Measurements from ENCODE around the gene SNRPD2.

- no peak for TF ChIP-seq CTCF (IDR thresholded peaks at IDR 0.05; ENCODE audit: borderline replicate concordance, extremely low read depth, low read length, poor library complexity, severe bottlenecking)
- no peak for TF ChIP-seq EZH2 (IDR thresholded peaks at IDR 0.05; ENCODE audit: borderline replicate concordance, low read depth, low read length, severe bottlenecking)
Observed at GRCh38 chr19:45663800-45664199, 28.0 kb downstream of the SNRPD2 start.

Data from DND-41 (cell line).